Posterior vena cava (tissue), 2 donors: ENCODE results near the gene FAM114A1. TPM values are rescaled to one million over a fixed set of nuclear protein-coding genes. Genes with fewer than 3 reads are reported as not detected.
"Not testable (repeated sequence)": the region's sequence is repeated elsewhere in the genome, so short reads cannot be mapped to it uniquely, and the experiment has no call there.

ENCODE experiments used
- DNase-seq: peaks from one replicate; pipeline ENCODE4 v3.0.0-alpha.2; 2020; ENCODE audit warnings: low spot score
- intact Hi-C, 2 donors: fragments of 100-400 bp; cut with DNase I; formaldehyde crosslinking; loops; one replicate each; pipeline versions ENCODE4 v1.14.1 to v1.14.2; 2022 to 2023
- total RNA-seq, 2 donors: library from RNA; stranded (reverse); fragmentation: NEBNext Ultra II Directional; extraction: Animal tissue kit (Norgen Biotek cat#: 25700); gene quantifications; one replicate each; pipeline ENCODE4 v1.2.1, GENCODE V29; 2021
- donor health status: DM: yes; HTN: yes; CAD: no.
- donor health status: DM: yes; HTN: yes; CAD: no.

The FAM114A1 gene
- total RNA-seq, 2 donors from 2014 or later: 90.2 to 111 TPM

DNA sequence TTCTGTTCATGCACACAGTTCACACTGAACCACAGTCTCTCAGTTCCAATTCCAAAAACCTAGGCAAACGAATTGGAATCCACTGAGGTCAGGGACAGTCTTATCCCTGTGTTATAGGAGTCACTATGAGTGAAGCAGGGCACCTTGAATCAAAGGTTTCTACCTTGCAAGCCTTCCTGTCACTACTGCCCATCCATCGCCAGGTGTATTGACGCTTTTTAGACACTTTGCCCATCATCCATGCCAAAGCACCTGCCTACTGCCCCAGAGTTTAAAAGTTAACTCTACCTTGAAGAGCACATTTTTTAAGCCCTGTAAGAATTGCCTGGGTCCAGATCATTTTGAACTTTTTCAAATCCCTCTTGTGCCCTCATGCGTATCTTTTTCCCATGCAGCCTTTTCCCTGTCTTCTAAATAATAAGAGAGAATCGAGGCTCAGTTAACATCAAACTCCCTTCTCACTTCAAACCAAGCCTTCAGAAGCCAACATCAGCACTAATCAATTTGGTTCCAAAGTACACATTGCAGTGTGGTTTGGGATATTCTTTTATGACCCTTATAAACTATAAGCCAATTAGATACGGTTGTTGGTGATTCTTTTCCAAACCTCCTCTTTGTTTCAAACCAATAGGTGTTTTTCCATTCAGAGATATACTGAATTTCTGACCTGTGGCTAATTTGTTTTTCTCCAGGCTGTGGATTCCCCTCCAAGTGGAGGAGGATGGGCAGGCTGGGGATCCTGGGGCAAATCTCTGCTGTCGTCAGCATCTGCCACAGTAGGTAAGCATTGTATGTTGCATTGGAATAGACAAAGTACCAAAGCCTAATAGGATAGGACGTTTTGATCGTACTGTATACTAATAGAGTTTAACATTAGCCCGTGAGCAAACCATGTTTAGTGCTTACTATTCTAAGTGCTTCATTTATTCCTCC, 23.7 kb downstream of the FAM114A1 start:
- intact Hi-C loops: no loop called here
- no peak for DNase-seq

DNA sequence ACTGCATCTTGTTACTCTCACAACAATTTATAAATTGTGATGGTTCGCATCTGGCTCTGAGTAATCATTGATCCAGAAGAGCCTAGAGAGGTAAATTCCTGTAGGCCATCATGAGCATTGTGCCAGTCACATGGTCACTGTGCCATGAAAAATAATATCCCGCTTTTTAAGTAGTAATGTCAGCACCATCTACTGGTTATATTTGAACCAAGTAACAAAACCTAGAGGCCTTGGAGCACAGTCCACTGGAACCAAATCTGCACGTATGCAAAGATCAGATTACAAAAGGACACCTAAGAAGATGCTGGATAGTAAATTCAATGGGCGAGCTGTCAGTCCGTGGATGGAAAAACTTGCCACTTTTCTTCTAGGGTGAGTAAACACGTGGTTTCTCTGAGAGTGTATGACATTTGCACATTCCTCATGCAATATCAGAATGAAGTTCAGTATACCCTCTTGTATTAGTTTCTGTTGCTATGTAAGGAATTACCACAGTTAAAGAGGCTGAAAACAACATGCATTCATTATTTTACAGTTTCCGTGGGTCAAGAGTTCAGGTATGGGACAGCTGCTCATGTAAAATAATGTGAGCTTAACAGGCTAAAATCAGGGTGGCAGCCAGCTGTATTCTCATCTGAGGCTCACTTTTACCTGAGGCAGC, 26.8 kb downstream of the FAM114A1 start:
- DNase-seq: no peak
- intact Hi-C loops: no loop called here

DNA sequence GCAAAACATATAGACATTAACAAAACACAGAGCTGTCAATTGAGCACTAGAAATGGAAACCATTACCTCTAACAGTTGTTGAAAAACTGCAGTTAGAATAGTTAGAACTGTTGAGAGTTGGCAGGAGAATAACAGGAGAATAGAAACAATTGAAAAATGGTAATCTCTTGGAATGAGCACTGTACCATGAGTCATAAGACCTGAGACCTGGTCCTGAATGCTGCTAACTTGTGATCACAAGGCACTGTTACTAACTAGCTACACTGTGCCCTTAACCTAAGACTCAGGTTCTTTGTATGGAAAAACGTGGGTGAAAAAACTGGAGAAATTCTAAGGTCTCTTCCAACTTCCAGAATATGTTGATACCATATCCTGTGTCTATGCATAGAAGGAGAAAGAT, 29.3 kb downstream of the FAM114A1 start:
- intact Hi-C loops: no loop called here
- DNase-seq: no peak

DNA sequence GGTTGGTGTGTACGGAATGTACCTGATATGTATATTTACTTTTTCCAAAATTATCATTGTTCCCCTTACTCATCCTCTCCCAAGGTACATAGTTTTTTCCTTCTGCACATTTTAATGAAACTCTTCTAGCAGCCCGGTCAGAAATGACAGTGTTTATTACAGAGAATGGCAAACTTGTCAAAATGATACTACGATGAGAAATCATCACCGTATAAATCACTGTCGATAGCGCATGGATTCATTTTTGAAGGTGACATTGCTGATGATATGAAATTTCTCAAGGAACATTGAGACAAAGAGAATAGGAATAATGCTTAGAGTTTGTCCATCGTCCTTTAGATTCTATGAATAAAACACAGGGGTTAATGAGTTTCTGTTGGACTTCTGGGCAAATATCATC, 30.6 kb downstream of the FAM114A1 start:
- intact Hi-C loops: no loop called here
- DNase-seq: no peak

DNA sequence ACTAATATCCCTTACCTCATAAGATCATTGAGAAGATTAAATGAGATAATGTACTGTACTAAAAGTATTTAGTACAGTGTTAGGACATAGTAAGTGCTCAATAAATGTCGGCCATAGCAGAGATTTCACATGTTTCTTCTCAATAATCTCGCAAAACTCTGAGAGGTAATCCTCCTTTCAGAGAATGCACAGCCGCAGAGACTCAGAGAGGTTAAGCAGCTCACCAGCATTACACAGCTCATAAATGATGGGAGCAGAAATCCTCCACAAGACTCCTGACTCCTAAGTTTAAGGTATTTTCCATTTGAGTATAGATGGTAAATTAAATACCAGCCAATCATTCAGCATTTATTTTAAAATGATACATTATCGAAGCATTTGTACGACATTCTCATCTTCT, 34.6 kb downstream of the FAM114A1 start:
- DNase-seq: no peak
- intact Hi-C loops: loop anchor here in 1 of 2 donors (10.0 kb wide), 1 partner anchor 233 kb away; no protein-coding TSS in a partner anchor

DNA sequence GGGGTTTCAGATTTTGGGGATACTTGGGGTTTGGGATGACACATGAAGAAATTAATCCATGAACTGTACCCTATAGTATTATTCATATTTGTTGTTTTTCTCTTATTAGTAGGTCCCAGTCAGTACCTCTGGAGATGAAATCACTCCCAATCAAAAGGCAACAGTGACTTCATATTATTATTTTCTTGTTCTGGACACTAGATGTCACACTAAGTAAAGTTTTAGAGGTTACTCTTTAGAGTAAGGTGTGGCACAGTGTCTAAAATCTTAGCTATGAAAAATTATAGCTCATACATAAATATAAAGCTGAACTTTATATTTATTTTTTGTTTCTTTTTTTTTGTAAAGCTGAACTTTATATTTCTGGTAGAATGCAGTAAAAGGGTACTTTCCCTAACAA, 35.1 kb downstream of the FAM114A1 start:
- intact Hi-C loops: loop anchor here in 1 of 2 donors (10.0 kb wide), 1 partner anchor 232 kb away; no protein-coding TSS in a partner anchor
- no peak for DNase-seq

DNA sequence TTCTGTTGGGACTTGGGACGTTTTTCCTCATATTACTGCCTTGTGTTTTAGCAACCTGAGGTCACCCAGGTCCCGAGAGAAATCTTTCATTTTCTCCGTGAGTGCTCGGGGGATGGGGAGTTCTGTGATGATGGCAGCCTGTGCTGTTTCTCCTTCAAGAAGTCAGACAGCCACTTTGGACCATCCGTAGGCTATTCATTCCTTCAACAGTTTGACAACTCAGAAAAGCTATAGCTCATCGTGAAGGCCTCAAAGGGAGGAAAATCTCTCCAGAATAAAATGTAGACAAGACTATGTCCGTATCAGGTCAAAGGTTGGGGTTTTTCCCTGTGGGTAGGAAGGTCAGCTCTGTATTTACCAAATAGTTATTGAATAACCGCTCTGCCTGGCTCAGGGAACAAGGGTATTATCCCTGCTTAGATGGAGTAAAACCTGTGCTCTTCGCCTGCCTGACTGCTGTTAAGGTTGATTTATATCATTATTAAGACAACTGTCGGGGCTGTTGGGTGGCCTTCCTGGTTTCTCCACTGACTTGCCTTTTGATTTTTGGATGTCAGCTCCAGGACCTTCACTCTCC, 36.6 kb downstream of the FAM114A1 start:
- no peak for DNase-seq
- intact Hi-C loops: loop anchor here in 1 of 2 donors (10.0 kb wide), 1 partner anchor 231 kb away; no protein-coding TSS in a partner anchor

DNA sequence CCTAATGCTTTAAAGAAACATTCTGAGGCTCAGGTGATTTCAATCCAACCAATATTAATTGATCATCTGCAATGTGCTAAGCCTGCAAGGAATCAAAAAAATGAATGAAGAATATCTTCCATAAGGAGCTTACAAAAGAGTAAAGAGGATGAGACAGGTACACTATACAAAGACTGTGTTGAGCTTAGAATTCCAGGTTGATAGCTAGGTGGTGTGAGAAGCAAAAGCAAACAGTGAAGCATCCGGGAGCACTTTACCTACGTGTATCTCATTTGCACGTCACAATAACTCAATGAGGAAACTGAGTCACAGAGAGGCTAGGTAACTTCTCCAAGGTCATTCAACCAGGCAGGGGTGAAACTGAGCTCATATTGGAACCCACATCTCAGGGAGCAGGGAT, 37.1 kb downstream of the FAM114A1 start:
- DNase-seq: no peak
- intact Hi-C loops: loop anchor here in 1 of 2 donors (10.0 kb wide), 1 partner anchor 230 kb away; no protein-coding TSS in a partner anchor

DNA sequence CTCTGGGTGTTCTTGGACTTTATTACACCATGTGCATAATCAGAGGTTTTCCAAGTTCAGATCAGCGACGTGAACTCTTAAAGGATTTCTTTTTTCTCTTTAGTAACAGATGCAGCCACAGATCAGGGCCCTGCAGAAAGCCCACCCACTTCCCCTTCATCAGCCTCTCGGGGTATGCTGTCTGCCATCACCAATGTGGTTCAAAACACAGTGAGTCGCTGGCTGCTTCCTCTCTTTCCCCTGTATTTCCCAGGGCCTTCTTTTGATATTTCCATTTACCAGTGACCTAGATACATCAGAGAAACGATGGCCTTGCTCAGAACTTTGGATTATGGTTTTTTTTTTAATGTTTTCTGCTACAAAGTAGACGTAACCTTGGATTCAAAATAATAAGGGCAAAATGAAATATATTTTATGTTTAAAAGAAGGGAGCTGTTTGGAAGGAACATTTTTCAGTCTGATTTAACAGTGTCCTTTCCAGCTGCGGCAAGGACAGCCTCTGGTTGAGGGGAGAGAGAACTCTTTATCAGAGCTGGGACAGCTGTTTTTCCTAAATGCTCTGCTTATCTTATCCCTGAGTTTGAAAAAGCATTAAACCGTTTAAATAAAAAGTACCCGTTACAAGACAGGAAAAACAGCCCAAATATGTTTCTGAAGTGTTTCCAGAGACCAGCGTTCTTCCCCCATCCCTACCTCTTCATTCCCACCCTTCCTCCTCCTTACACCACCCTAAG, 38.2 kb downstream of the FAM114A1 start:
- DNase-seq: no peak
- intact Hi-C loops: loop anchor here in 1 of 2 donors (10.0 kb wide), 1 partner anchor 229 kb away; no protein-coding TSS in a partner anchor

DNA sequence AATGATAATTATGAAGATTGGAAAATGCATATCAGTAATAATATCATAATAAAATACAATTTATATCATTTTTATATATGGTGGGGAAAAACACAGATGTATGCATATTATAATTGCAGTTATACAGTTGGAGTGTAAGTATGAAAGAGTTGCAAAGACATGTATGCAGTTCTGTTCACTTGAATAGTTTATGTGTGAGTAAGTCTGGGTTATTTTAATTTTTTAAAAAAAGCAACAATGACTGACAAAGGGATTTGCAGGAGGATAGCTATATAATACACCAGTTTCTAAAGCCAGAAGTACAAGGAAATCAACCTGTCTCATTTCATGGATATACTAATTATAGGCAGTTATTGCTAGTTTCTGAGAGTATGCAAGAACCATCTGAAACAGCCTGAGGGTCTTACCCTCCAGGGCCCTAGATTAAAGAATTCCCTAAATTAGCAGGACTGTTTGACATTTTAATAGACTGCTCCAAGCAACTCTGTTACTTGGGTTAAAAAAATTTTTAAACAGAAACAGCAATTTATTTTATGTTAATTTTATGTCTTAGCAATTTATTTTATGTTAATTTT, 40.2 kb downstream of the FAM114A1 start:
- intact Hi-C loops: loop anchor here in 1 of 2 donors (10.0 kb wide), 1 partner anchor 227 kb away; no protein-coding TSS in a partner anchor
- DNase-seq: no peak

DNA sequence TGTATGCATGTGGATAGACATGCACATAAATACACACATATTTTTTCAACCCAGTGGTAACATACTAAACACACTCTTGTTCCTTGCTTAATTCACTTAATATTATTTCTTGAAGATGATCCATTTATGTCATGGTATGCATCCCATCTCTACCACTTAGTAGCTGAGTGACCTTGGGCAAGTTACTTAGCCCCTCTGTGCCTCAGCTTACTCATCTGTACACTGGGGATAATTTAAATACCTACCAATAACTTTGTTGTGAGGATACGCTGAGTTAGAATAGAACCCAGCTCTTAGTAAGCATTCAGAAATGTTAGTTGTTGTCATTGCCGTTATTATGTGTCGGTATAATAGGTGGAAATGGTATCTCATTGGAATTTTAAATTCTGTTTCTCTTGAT, 41.4 kb downstream of the FAM114A1 start:
- intact Hi-C loops: loop anchor here in 1 of 2 donors (10.0 kb wide), 1 partner anchor 226 kb away; no protein-coding TSS in a partner anchor
- no peak for DNase-seq

DNA sequence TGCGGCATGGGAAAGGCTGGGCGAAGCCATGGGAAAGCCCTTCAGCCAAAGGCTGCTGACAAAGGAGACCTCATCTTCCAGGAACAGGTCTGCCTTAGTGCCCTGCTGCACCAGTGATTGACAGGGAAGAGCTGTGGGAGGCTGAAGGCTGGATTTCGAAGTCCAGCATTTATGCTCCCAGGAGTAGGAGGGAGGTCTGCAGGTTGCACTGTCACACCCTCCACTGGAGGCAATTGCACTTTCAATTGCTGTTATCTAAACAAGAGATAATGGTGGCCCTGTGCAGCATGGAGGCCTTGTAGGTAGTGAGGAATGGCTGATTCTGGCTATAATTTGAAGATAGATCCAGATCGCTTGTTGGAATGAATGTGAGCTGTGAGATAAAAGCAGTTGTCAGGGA, 43.7 kb downstream of the FAM114A1 start:
- no peak for DNase-seq
- intact Hi-C loops: no loop called here

DNA sequence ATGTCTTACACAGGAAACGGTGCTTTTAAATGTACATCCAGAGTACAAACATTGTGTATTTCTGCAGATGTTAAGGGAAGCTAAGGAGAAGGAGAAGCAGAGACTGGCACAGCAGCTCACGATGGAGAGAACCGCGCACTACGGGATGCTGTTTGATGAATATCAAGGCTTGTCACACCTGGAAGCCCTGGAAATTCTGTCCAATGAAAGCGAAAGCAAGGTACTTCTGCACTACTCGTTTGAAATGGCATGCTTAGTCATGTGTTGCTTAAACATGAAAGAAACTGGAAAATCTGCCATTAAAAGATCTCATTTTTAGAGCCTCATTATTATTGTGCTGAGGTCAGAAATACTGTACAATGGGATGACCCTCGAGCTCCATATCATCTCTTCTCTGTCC, 47.2 kb downstream of the FAM114A1 start:
- DNase-seq: no peak
- intact Hi-C loops: no loop called here

DNA sequence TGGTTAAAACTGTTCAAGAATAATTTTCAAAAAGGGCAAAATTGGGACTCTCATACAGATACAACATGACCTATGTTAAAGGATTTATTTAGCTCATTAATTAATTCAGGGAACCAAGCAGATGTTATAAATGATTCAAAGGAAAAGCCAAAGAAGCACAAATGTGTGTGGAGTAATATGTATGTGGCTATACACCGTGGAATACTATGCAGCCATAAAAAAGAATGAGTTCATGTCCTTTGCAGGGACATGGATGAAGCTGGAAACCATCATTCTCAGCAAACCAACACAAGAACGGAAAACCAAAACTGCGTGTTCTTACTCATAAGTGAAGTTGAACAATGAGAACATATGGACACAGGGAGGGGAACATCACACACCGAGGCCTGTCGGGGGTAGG, 48.7 kb downstream of the FAM114A1 start:
- DNase-seq, intact Hi-C loops: not testable (repeated sequence)

DNA sequence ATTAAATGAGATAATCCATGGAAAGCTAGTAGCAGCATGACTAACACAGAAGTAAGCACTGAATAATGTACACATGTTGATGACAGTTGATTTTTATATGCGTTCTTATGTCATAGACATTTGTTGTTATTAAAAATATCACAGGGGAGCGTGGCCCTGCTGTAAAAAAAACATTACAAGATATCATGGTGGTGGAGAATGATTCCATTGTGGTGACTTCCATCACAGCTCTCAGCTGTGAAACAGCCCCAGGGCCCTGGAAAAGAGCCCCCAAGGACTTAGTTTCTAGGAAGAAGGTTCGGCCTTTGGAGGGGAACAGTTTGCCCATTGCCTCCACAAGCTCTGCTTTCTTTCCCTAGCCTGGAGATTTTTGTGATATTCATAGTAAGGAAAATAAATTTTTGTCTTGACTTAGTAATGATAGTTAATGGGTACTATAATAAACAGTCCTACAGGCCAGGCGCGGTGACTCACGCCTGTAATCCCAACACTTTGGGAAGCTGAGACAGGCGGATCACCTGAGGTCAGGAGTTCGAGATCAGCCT, 49.9 kb downstream of the FAM114A1 start:
- DNase-seq: no peak
- intact Hi-C loops: no loop called here

DNA sequence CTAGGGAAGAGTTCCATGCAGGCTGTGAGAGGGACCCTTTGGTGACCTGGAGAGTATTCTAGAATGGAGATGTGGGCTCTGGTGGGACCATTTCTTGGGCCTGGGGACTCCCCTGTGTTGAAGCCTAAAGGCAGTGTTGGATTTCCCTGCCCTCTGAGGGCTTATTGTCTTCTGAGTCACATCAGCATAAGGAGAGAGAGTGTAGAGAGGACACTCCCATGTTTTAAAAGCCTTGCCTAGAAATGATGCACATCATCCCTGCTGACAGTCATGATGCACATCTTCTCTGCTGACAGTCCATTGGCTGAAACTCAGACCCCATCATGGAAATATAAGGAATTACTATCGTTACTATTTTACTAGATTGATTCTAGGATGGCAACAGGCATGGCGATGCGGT, 51.9 kb downstream of the FAM114A1 start:
- DNase-seq: no peak
- intact Hi-C loops: no loop called here

DNA sequence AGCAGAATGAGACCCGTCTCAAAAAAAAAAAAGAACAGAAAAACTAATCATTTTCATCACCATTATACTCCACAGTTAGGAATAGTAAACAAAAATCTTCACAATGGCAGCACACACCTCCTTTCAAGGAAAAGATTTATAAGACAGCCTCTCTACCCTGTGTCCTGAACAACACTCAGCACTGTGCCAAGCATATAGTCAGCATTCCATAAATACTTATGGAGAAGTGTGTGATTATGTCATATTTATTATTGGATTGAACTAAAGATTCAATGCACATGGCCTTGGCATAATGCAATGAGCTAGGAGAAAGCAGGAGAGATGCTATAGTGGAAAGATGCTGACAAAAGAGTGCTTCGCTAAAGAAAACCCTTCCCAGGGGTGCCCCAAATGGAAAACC, 52.6 kb downstream of the FAM114A1 start:
- no peak for DNase-seq
- intact Hi-C loops: no loop called here

DNA sequence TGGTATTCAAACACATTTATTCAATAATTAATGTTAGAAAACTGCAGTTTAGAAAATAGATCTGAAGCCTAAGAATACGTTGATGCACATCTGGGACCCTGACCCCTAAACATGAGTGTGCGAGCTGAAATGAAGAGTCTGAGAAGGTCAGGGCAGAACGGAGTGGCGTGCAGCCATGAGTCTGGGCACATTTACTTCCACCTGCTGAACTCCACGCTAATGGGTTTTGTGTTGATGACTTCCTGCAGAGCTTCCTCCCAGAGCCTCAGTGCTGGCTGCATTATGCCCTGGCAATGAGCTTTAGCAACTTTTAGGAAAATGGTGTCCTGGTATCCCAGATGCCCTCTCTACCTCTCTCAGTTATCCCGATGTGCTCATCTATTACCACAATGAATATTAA, 53.1 kb downstream of the FAM114A1 start:
- intact Hi-C loops: no loop called here
- DNase-seq: no peak

DNA sequence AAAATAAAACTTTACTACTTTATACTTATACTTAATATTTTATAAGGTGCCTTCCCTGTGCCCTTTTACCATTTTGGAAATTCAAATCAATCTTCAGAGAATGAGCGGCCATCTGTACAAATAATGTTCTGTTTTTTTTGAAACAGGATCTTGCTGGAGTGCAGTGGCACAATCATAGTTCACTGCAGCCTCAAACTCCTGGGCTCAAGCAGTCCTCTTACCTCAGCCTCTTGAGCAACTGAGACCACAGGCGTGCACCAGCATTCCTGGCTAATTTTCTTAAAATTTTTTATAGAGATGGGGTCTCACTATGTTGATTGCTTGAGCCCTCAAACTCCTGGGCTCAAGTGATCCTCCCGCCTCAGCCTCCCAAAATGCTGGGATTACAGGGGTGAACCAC, 53.5 kb downstream of the FAM114A1 start:
- no peak for DNase-seq
- intact Hi-C loops: no loop called here
